Measurements from ENCODE around the gene SLC66A2. TPM values are rescaled to one million over a fixed set of nuclear protein-coding genes. Genes with fewer than 3 reads are reported as not detected.

SLC66A2 gene
- total RNA-seq, 1 experiment from 2014 or later, result 13.0 TPM

DNA sequence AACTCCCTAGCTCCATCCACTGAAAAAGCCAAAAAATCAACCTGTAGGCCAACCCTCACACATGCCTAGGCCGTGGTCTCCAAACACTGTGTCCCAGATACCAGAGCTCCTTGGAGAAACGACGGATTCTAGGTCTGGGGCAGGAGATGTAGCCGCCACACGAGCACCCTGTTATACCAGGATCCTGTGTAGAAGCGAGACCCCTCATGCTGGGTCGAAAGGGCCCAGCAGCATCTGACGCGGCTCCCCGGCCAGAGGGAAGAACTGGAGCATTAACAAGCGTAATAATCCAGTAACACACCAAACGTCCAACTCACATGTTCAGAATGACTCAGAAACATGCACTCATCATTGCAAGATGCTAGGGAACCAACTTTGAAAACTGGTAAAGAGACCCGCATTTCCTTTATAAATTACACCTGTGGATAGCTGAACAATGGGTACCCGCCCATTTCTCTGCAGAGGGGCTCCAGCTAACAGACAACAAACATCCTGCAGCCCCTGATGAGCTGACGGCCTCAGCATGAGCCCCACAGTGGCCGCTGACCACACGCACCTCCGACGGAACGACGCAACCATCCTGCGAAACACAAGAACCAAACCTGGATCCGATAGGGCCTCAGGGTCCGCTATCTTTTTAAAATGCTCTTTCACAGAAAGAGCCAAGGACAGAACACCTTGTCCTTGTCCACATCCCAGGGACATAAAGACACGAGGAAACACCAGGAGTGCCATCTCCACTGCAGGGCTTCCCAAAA lies 14.2 kb downstream of the SLC66A2 start:
- H3K79me2 ChIP-seq (ENCODE audit: insufficient read depth, low read length), result no peaks in the 10 kb centered on the region
- peaks cover 3% of the 10 kb centered on the region for H4K20me1 ChIP-seq (ENCODE audit: control insufficient read depth, insufficient read depth, insufficient read length)
- no CpG with 5 or more reads among the region's 25 CpGs for WGBS (ENCODE audit: extremely low coverage, insufficient read length, low lambda C conversion rate)
- peaks cover 0 to 37% (median 21%) of the 10 kb centered on the region in 3 experiments; a peak in 5 of 7 replicates for H3K36me3 Mint-ChIP-seq (ENCODE audit: insufficient read depth in 1 of 3, low read depth in 3 of 3)
- DNase-seq, result peak; percentile 10
- no peaks in the 10 kb centered on the region for H3K4me1 ChIP-seq (ENCODE audit: insufficient read depth, low read length)
- no peak overlapping the region for H2AK5ac ChIP-seq (ENCODE audit: insufficient read length, low read length)
- H3K27ac ChIP-seq (ENCODE audit: insufficient read length, low read depth, low read length), result no peak overlapping the region
- H3K56ac ChIP-seq (ENCODE audit: insufficient read length, low read depth, low read length), result no peak overlapping the region
- H3K4me1 Mint-ChIP-seq, result peaks cover 2 to 8% of the 10 kb centered on the region in 2 experiments; a peak in 3 of 4 replicates
- H4K91ac ChIP-seq (ENCODE audit: insufficient read length, low read depth, low read length), result no peak overlapping the region
- H3K79me1 ChIP-seq (ENCODE audit: insufficient read depth, low read depth, low read length, poor library complexity, severe bottlenecking), result no peaks in the 10 kb centered on the region
- H3K4me2 ChIP-seq (ENCODE audit: insufficient read depth, insufficient read length, low read length), result no peak overlapping the region
- no peaks in the 10 kb centered on the region for H3K23me2 ChIP-seq (ENCODE audit: insufficient read length, low read depth, low read length, poor library complexity, severe bottlenecking)
- H3K9me3 Mint-ChIP-seq, result peaks cover 6 to 12% of the 10 kb centered on the region in 2 experiments; a peak in 4 of 5 replicates
- no peaks in the 10 kb centered on the region for H3K9me3 ChIP-seq (ENCODE audit: control insufficient read depth, low read depth, low read length)
- no peak overlapping the region for H3K9ac ChIP-seq (ENCODE audit: extremely low read depth, insufficient read length, low read length)
- H4K8ac ChIP-seq (replicated peaks; ENCODE audit: insufficient read length, low read depth, low read length), result no peak overlapping the region
- no peak overlapping the region for H3K4ac ChIP-seq (ENCODE audit: low read depth, low read length)
- H3K23ac ChIP-seq (ENCODE audit: insufficient read length, low read depth, low read length), result no peak overlapping the region
- no peak overlapping the region for H2BK5ac ChIP-seq (ENCODE audit: insufficient read length, low read length)
- H3K18ac ChIP-seq (ENCODE audit: insufficient read length, low read depth, low read length), result no peak overlapping the region
- no peak overlapping the region for H2BK12ac ChIP-seq (ENCODE audit: insufficient read length, low read depth, low read length)
- no peak overlapping the region; a peak in 1 of 7 replicates for H3K27ac Mint-ChIP-seq
- H2BK120ac ChIP-seq (ENCODE audit: low read depth, low read length, poor library complexity, severe bottlenecking), result no peak overlapping the region
- TF ChIP-seq, protein P1, sequence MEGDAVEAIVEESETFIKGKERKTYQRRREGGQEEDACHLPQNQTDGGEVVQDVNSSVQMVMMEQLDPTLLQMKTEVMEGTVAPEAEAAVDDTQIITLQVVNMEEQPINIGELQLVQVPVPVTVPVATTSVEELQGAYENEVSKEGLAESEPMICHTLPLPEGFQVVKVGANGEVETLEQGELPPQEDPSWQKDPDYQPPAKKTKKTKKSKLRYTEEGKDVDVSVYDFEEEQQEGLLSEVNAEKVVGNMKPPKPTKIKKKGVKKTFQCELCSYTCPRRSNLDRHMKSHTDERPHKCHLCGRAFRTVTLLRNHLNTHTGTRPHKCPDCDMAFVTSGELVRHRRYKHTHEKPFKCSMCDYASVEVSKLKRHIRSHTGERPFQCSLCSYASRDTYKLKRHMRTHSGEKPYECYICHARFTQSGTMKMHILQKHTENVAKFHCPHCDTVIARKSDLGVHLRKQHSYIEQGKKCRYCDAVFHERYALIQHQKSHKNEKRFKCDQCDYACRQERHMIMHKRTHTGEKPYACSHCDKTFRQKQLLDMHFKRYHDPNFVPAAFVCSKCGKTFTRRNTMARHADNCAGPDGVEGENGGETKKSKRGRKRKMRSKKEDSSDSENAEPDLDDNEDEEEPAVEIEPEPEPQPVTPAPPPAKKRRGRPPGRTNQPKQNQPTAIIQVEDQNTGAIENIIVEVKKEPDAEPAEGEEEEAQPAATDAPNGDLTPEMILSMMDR (conservative IDR thresholded peaks at IDR 0.05), result no peak
- no peak overlapping the region for H2BK15ac ChIP-seq (ENCODE audit: low read depth, low read length)
- H3T11ph ChIP-seq (ENCODE audit: low read length), result no peak overlapping the region
- no peak overlapping the region; a peak in 1 of 5 replicates for H3K4me3 Mint-ChIP-seq
- no peak overlapping the region for H3K14ac ChIP-seq (ENCODE audit: insufficient read depth, low read length)
- H3K27me3 ChIP-seq (ENCODE audit: insufficient read depth, low read length), result no peaks in the 10 kb centered on the region
- peaks cover 5% of the 10 kb centered on the region; the same call in 1 of the 2 replicates for H3K27me3 Mint-ChIP-seq (ENCODE audit: low read depth)
- no peak overlapping the region for H2BK20ac ChIP-seq (ENCODE audit: low read depth, low read length, poor library complexity, severe bottlenecking)
- H4K5ac ChIP-seq (ENCODE audit: insufficient read length, low read depth, low read length), result no peak overlapping the region
- no peak overlapping the region for H2AFZ ChIP-seq (ENCODE audit: low read length)
